HG02870 (cell line): ENCODE measurements around the gene ZNG1B.
"Not testable (repeated sequence)": the region's sequence is repeated elsewhere in the genome, so short reads cannot be mapped to it uniquely, and the experiment has no call there.

Experiments
- ATAC-seq: cut with Tn5 transposase; IDR thresholded peaks from one replicate; pipeline ENCODE4 v1.9.1; 2021; ENCODE audit warnings: mild to moderate bottlenecking, moderate library complexity; ENCODE audit not compliant: unreplicated experiment

Gene ZNG1B

DNA sequence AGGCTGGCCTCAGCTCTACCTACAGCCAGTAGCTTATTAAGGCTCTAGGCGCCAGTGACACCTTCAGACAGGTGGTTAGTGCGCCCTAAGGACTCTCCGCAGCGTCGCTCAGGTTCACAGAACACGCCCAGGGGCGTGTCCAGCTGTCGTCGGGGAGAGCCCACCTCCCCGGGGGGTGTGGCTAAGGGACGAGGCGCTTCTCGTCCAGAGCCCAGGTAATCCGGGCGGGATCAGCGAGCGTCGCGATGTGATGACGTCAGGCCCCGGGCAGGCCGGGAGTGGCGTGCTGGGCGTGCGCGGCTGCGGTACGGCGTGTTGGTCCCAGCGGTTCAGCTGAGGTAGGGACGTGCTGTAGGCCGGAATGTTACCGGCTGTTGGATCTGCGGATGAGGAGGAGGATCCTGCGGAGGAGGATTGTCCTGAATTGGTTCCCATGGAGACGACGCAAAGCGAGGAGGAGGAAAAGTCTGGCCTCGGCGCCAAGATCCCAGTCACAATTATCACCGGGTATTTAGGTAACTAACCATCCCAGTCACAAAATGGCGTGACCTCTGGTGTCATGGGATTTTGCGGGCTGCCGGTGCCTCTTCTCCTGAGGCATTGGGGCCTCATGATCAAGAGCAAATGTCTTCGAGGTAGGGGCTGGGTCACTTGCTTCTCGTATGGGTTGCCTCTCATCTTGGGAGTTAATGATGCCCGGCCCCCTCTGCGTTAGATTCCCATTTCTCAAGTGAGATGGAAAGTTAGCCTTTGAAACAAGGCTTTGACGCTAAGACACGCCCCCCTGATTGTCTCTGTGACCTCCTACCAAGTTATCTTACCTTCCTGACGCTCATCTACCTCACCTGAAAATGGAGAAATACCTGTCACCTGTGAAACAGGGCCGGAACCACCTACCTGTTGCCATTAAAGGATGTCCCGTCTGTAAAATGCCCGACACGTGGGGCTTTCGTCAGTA lies at the start of gene ZNG1B:
Gene ZNG1B (plus strand): TSS at position 184 of the 958 bp plus-strand sequence. CDS start 178 bp downstream, at position 362.
- not testable (repeated sequence) for ATAC-seq

DNA sequence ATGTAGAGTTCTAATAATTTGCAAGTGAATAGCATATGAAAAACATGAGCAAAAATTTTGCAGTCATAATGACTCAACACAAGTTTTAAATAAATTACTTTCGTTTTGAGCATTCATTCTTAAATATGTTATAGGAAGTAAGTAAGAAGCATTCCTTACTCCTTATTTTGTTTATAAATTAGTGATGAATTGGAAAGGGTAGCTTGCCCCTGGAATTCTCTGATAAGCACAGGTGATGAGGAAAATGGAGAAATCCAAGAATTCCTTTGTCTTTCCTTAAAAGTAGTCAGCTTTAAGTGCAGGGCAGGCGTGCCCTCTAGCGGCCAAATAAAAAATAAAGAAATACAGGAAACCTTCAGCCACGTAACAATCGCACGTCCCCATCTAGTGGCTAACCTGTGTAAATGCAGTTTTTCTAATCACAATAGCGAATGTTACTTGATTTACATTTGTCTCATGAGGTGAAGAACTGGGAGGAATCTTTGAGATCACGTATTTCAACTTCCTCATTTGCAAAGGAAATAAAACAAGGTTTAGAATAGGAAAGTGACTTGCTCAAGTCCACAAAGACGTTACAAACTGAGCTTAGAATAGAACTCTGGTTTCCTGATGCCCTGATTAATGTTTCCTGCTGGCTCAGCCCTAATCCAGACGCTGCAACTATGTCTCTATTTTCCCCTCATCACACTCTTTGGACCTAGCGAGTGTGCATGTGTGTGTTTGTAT lies 47.2 kb upstream of the ZNG1B start:
- peak; percentile 91 for ATAC-seq

DNA sequence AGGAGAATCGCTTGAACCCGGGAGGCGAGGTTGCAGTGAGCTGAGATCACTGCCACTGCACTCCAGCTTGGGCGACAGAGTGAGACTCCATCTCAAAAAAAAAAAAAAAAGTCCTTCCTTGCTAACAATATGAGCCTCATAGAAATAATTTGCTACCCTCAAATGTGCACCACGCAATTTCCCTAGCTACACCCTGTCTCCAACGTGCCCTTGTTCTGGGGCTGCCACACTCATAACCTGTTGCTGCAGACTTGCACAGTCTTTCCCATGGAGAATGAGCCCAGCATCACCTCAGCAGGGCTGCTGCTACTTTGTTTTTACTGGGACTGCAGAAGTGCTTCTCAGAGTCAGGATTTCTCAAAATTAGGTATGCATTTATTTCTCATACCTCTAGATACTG lies 46.4 kb upstream of the ZNG1B start:
- no peak for ATAC-seq

DNA sequence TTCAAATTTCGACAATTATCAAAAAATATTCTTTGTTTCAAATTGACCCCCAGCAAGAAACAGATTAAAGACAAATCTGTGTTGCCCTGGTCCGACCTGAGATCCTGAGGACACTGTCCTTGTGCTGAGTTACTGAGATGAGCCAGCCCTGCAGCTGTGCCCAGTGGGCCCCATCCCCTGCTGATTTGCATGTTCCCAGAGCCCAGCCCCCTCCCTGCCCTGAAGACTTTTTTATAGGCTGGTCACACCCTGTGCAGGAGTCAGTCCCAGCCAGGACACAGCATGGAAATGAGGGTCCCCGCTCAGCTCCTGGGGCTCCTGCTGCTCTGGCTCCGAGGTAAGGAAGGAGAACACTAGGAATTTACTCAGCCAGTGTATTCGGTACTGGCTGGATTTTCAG lies 31.4 kb upstream of the ZNG1B start:
- no peak for ATAC-seq

DNA sequence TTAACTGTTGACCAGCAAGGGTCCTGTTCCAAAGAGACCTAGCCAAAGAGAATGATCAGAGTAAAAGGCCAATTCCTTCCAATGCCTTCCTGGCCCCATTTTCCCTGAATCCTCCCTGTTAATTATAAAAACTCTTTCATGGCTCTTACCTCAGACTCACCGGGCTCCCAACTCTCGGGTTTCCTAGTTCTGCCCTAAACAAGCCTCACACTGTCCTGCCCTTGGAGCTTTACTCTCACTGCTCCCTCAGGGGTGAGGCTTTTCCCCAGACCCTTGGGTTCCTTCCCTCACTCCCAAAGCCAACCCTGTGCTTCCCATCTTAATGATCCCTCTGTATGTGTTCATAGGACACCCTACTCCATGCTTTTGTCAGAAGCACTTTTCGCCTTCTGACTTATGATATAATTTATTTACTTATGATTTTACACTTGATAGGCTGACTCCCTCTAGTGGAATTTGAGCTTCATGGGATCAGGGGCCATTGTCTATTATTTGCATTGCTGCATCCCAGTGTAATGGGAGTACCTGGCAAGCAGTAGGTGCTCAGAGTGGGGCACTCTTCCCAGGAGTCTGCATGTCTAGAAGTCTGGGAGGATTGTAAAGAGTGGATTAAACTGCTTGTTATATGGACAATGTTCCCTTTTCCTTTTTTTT lies 29.9 kb upstream of the ZNG1B start:
- ATAC-seq = no peak

DNA sequence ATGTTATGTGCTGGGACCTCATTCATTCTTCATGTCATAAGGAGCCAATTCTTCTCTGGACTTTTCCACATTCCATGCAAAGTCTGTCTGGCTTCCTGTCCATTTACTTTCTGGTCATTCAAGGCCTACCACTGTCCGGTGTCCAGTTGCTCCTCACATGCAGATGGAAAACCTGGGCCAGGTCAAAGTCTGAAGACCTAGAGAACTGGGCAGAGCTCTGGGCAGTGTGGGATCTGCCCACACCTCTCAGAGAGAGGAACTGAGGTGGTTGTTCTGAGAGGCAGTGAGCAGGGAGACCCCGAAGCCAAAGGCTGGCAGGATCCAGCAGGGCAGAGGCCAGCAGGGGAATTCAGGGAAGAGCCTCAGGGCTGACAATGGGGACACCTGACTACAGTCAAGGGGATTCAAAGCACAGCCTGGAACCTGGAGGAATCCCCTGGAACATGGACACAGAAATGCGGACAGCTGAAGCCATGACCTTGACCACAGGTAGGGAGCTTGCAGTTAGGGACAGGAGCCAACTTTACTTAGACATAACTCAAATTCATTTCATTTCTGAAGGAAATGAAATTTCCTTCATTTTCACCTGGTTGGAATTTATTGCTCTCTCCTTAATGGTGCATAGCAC lies 25.7 kb upstream of the ZNG1B start:
- ATAC-seq = not testable (repeated sequence)

DNA sequence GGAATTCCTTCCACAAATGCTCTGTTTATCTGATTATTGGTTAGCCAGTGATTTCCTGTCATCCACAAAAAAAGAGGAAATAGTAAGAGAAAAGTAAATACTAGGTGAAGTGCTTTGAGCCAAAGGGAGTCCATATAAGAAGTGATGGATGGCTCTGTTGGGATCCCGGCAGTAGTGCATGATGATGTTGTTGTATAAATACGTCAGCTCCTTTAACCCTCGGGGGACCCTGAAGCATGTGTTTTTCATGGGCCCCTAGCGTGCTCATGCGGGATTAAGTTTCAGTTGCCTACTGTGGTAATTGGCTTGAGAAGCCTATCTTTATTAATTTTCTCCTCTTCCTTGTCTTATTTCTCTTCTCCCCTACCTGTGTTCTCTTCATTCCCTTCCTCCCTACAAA lies 24.7 kb upstream of the ZNG1B start:
- ATAC-seq = not testable (repeated sequence)

DNA sequence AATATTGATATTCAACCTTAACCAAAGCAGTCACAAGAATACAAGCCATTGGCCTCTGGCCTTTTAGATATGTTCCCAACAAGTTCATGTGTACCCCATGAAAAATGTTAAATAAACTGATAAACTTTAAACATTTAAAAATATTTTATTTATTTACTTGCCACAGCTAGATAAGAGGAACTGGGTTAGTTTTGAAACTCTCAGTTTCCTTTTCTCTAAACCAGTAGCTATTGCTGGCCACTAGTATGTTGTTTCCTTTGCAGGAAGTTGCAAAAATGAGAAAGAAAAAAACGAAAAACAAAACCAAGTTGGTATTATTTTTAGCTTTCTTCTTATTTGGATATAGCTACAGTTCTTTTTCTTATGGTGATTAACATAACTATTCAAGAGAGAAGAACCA lies 5.7 kb upstream of the ZNG1B start:
- ATAC-seq = not testable (repeated sequence)

DNA sequence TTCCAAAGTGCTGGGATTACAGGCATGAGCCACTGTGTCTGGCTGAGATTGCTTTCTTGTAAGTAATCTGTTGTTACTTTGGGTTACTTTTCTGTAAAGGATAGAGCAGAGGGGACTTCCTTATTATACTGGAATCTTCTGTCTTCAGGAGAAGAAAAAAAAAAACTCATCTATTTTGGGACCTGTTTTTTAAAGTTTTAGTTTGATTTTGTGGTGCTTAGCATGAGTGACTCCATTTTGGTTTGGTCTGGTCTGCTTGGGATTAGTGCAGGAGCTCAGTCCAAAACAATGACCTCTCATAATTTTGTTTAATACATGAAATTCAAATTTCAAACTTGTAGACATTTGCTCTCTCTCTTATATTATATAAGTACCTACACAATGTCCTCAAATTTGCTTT lies 4.0 kb upstream of the ZNG1B start:
- ATAC-seq = not testable (repeated sequence)

DNA sequence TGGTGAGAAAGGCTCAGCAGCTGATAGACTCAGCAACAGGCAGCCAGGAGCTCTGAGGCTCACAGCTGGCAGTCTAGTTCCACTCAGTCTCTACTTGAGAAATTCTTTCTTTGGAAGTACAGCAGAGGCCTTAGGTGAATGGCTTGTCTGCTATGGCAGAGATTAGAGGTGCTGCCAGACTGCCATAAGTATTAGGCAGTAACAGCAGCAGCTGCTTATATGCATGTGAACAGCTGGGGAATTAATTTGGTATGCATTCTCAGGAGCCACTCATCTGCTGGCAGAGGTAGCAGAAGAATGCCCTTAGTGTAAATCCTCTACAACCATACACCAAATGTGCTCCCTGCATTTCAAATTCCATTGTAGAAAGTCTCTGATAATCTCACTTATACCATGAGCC lies 28.3 kb downstream of the ZNG1B start:
- not testable (repeated sequence) for ATAC-seq

DNA sequence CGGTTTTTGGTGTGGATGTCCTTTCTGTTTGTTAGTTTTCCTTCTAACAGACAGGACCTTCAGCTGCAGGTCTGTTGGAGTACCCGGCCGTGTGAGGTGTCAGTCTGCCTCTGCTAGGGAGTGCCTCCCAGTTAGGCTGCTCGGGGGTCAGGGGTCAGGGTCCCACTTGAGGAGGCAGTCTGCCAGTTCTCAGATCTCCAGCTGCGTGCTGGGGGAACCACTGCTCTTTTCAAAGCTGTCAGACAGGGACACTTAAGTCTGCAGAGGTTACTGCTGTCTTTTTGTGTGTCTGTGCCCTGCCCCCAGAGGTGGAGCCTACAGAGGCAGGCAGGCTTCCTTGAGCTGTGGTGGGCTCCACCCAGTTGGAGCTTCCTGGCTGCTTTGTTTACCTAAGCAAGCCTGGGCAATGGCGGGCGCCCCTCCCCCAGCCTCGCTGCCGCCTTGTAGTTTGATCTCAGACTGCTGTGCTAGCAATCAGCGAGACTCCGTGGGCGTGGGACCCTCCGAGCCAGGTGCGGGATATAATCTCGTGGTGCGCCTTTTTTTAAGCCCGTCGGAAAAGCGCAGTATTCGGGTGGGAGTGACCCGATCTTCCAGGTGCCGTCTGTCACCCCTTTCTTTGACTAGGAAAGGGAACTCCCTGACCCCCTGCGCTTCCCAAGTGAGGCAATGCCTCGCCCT lies 39.3 kb downstream of the ZNG1B start:
- not testable (repeated sequence) for ATAC-seq

DNA sequence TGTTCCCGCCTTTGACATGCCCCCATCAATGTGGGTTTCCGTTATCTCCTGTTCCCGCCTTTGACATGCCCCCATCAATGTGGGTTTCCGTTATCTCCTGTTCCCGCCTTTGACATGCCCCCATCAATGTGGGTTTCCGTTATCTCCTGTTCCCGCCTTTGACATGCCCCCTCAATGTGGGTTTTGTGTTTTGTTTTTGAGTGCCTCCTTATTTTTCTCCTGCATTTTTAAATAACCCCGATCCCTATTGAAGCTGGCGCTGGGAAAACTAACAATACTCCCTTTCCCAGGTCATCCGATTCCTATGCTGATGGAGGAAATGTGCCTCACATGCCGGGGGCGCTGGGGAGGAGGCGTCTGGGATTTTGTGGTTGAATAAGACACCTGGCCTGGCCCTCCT lies 59.0 kb downstream of the ZNG1B start:
- ATAC-seq = not testable (repeated sequence)

DNA sequence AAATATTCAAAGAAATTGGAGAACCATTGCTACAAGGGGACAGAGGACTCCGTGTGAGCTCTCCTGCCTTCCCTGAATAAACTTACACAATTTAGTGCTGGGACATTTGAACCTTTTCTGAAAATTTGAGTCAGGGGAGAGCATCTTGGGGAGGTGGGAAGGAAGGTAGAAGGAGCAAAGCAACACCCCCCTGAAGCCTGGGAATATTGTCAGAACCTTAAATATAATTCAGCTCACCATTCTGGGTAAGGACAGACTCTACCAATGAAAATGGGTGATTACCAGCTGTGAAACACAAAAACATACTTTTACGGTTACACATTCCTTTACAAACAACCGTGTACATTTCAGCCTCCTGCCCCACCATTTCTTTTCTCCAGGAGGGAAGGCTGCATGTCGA lies 60.9 kb downstream of the ZNG1B start, which contains the start of gene FOXD4L1:
Gene FOXD4L1 (plus strand): TSS at position 301 of the 400 bp plus-strand sequence. CDS start 592 bp downstream, outside the sequence.
- ATAC-seq = not testable (repeated sequence)

DNA sequence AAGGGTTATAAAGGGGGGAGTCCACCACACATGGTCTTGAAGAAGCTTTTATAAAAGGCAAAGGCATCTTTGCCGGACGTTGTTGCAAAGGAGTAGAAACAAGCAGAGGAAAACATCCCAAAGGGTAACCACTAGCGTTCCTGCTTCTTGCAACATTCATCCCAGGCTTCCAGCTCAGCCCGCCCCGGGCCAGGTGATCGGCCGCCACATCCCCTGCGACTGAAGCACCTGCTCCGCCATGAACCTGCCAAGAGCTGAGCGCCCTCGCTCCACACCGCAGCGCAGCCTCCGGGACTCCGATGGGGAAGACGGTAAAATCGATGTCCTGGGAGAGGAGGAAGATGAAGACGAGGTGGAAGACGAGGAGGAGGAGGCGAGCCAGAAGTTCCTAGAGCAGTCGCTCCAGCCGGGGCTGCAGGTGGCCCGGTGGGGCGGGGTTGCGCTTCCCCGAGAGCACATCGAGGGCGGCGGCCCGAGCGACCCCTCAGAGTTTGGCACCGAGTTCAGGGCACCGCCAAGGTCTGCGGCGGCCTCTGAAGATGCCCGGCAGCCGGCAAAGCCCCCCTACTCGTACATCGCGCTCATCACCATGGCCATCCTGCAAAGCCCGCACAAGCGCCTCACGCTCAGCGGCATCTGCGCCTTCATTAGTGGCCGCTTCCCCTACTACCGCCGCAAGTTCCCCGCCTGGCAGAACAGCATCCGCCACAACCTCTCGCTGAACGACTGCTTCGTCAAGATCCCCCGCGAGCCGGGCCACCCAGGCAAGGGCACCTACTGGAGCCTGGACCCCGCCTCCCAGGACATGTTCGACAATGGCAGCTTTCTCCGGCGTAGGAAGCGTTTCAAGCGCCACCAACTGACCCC lies 61.8 kb downstream of the ZNG1B start:
- not testable (repeated sequence) for ATAC-seq

DNA sequence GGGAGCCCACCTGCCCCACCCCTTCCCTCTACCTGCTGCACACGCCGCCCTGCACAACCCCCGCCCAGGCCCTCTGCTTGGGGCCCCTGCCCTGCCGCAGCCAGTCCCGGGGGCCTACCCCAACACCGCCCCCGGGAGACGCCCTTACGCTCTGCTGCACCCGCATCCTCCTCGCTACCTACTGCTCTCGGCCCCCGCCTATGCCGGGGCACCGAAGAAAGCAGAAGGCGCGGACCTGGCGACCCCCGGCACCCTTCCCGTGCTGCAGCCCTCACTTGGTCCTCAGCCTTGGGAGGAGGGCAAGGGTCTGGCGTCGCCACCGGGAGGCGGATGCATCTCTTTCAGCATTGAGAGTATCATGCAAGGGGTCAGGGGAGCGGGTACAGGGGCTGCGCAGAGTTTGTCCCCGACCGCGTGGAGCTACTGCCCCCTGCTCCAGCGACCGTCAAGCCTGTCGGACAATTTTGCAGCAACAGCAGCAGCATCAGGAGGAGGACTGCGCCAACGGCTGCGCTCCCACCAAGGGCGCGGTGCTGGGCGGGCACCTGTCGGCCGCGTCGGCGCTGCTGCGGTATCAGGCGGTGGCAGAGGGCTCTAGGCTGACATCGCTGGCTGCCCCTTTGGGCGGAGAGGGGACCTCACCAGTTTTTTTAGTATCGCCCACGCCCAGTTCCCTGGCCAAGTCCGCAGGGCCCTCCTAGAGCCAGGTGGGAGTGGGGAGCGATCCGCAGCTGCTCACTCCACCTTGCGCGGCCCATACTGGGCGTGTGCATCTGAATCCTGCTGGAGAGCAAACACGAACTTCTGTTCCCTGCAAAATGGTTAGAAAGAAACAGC lies 62.6 kb downstream of the ZNG1B start:
- ATAC-seq = not testable (repeated sequence)

DNA sequence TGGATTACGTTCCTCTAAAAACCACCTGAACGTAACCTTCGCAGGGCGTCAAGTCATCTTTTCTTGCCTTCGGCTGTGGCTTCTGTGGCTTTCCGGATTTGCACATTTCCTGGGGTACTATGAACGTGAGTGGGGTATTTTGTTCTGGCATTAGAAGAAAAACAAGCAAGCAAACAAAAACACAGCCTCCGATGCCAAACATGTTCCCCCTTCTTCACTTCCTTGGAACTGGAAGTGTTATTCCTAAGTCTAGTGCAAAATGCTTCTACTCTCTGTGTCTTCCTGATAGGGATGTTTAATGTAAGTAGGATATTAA lies 63.2 kb downstream of the ZNG1B start:
- ATAC-seq = not testable (repeated sequence)

DNA sequence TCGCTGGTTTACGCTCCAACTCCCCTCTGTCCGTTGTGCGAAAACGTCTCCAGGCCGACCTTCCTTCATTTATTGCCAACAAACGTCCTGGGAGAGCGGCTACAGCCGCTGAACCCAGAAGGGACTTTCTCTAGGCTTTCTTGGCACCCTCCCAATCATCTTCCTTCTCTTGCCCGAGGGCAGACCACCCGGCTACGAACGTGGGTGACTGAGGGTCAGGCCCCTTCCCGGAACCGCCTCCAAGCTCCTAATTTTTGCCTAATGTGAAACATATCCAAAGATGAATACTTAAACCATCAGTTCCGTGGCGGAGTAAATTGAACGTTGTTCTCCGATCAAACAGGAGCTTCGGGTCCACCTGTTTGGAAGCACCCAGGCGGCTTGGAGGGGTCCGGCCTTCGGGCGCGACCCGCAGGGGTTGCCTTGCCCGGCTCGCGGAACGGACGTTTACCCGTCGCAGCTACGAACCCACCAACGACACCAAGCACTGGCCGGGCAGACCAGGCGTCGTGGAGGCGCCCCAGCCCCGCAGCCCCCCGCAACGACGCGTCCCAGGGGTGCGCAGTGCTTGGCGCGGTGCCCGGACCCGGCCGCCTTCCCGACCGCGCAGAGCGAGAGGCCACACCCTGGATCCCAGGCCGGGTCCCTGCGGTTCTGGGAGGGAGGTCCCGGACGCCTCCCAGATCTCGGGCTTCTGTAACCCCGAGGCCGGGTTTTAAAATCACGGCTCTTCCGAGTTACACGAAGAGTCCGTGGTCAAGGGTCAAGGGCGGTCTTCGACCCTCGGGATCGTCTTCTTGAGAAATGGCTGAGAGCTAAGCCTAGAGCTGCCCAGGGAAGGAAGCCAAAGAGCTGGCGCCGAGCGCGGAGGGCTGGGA lies 65.0 kb downstream of the ZNG1B start:
- ATAC-seq = peak; percentile 32
